Peyer's patch (tissue), 4 donors: ENCODE data around the gene FAM89A.

ENCODE experiments used
- POLR2A ChIP-seq, 2 donors: fragments of 450-650 bp; IDR thresholded peaks; one replicate each; pipeline ENCODE4 v1.5.1; 2017; ENCODE audit warnings: antibody characterized with exemption in 2 of 2, mild to moderate bottlenecking in 2 of 2, moderate library complexity in 2 of 2
- TF ChIP-seq, protein P1 (sequence below), 6 experiments: fragments of 450-650 bp in 4 of 6; fragments of 200-600 bp in 2 of 6; sonication (generic) in 1 of 6; IDR thresholded peaks; one replicate each; pipeline ENCODE4 v1.5.1; 2017 to 2019; ENCODE audit warnings: antibody characterized with exemption in 6 of 6, mild to moderate bottlenecking in 3 of 6, moderate library complexity in 1 of 6

DNA sequence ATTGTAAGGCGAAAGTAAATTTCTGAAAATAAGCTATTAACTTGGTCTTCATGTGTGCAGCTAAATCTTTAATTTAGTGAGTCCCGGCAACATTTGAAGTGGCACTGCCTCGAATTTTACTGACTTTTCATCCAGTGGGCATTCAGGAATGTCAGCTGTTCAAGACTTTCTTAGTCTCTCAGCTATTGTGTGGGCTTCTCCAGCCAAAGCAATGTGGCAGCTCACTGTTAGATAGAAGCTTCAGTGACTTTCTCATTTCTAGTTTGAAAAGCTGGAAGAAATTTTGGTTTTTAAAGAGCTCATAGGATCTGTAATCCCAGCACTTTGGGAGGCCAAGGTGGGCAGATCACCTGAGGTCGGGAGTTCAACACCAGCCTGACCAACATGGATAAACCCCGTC lies 44.3 kb upstream of the FAM89A start:
- TF ChIP-seq, protein P1, sequence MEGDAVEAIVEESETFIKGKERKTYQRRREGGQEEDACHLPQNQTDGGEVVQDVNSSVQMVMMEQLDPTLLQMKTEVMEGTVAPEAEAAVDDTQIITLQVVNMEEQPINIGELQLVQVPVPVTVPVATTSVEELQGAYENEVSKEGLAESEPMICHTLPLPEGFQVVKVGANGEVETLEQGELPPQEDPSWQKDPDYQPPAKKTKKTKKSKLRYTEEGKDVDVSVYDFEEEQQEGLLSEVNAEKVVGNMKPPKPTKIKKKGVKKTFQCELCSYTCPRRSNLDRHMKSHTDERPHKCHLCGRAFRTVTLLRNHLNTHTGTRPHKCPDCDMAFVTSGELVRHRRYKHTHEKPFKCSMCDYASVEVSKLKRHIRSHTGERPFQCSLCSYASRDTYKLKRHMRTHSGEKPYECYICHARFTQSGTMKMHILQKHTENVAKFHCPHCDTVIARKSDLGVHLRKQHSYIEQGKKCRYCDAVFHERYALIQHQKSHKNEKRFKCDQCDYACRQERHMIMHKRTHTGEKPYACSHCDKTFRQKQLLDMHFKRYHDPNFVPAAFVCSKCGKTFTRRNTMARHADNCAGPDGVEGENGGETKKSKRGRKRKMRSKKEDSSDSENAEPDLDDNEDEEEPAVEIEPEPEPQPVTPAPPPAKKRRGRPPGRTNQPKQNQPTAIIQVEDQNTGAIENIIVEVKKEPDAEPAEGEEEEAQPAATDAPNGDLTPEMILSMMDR (IDR thresholded peaks at IDR 0.05), result no peak
- no peak for TF ChIP-seq POLR2A (IDR thresholded peaks at IDR 0.05)
